SK-N-SH (cell line): ENCODE data around the gene KRT40.

ENCODE experiments used
- EP300 ChIP-seq, 2 experiments: IDR thresholded peaks; 2 replicates each; pipeline versions ENCODE4 v1.4.0 to v1.6.1; 2012; ENCODE audit warnings: borderline replicate concordance in 1 of 2, low read depth in 1 of 2, low read length in 1 of 2
- POLR2AphosphoS5 ChIP-seq: IDR thresholded peaks from 2 replicates; pipeline ENCODE4 v1.6.1; 2012; ENCODE audit warnings: low read depth, low read length
- RCOR1 ChIP-seq: fragments of 150-350 bp; IDR thresholded peaks from 2 replicates; pipeline ENCODE4 v1.6.1; 2017; ENCODE audit warnings: antibody characterized with exemption, low read length
- TAF1 ChIP-seq: IDR thresholded peaks from 2 replicates; pipeline ENCODE4 v1.6.1; 2012; ENCODE audit warnings: low read depth, mild to moderate bottlenecking, low read length, moderate library complexity, borderline replicate concordance
- USF1 ChIP-seq: IDR thresholded peaks from 2 replicates; pipeline ENCODE4 v1.4.0; 2012; ENCODE audit warnings: low read depth, borderline replicate concordance
- USF2 ChIP-seq: fragments of 150-350 bp; IDR thresholded peaks from 2 replicates; pipeline ENCODE4 v1.6.1; 2017; ENCODE audit warnings: antibody characterized with exemption, low read length, low read depth, borderline replicate concordance
- TF ChIP-seq, protein P1 (sequence below): fragments of 200-600 bp; sonication (generic); IDR thresholded peaks from 2 replicates; pipeline ENCODE4 v1.6.1; 2017; ENCODE audit warnings: antibody characterized with exemption, mild to moderate bottlenecking, moderate library complexity

DNA sequence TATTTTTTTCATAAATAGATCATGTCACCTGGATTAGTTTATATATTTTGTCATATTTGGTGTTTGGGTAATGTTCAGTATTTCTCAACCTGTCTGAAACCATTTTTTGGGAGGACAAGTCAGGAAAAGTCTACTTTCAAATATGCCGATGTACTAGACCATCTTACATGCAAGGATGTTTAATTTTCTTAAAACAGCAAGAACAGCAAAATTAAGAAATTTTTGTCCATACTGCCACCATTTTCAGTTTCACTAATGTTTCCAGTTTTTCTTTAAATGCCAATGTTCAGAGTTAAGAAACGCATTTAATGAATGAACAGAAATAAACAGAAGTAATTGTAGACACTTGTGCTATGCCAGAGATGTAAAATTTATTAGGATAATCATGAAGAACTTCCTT lies 9.0 kb upstream of the KRT40 start:
- TF ChIP-seq USF1 (no peak), POLR2AphosphoS5 (no peak), RCOR1 (no peak), TAF1 (no peak), EP300 (IDR thresholded peaks at IDR 0.05; ENCODE audit: borderline replicate concordance in 1 of 2, low read depth in 1 of 2, low read length in 1 of 2) (no peak), USF2 (no peak)
- TF ChIP-seq, protein P1, sequence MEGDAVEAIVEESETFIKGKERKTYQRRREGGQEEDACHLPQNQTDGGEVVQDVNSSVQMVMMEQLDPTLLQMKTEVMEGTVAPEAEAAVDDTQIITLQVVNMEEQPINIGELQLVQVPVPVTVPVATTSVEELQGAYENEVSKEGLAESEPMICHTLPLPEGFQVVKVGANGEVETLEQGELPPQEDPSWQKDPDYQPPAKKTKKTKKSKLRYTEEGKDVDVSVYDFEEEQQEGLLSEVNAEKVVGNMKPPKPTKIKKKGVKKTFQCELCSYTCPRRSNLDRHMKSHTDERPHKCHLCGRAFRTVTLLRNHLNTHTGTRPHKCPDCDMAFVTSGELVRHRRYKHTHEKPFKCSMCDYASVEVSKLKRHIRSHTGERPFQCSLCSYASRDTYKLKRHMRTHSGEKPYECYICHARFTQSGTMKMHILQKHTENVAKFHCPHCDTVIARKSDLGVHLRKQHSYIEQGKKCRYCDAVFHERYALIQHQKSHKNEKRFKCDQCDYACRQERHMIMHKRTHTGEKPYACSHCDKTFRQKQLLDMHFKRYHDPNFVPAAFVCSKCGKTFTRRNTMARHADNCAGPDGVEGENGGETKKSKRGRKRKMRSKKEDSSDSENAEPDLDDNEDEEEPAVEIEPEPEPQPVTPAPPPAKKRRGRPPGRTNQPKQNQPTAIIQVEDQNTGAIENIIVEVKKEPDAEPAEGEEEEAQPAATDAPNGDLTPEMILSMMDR = no peak
